Stimulated activated CD4-positive, alpha-beta T cell treated with anti-CD3 and anti-CD28 coated beads, Interleukin-1b, Interleukin-23, amount 100 ng/mL, for 1 hour (primary cell): ENCODE measurements around the gene DDAH2.
A peak's percentile ranks its signal among the peaks of the same experiment; 100 is the strongest.

Experiments used
- DNase-seq, 2 donors: peaks; one replicate each; pipeline ENCODE4 v3.0.0-alpha.2; 2020; ENCODE audit warnings: low read depth in 2 of 2

DDAH2 gene

GRCh38 chr6:31760790-31761189 is 31.7 kb upstream of the DDAH2 start:
- no peak for DNase-seq

GRCh38 chr6:31758281-31758680 is 29.2 kb upstream of the DDAH2 start:
- no peak for DNase-seq

GRCh38 chr6:31752739-31753319 is 23.7 kb upstream of the DDAH2 start:
- no peak for DNase-seq

- no peak for DNase-seq
Observed at GRCh38 chr6:31750411-31751022, 21.4 kb upstream of the DDAH2 start.

GRCh38 chr6:31749301-31750036 is 20.4 kb upstream of the DDAH2 start:
- no peak for DNase-seq

- no peak for DNase-seq
Observed at GRCh38 chr6:31744422-31744821, 15.3 kb upstream of the DDAH2 start.

- DNase-seq = no peak
Observed at GRCh38 chr6:31742894-31743293, 13.8 kb upstream of the DDAH2 start.

GRCh38 chr6:31741815-31742214 is 12.7 kb upstream of the DDAH2 start:
- no peak for DNase-seq

GRCh38 chr6:31740397-31741223 is 11.5 kb upstream of the DDAH2 start:
- no peak for DNase-seq

GRCh38 chr6:31739639-31740396 is 10.7 kb upstream of the DDAH2 start, which contains the start of gene MSH5:
Gene MSH5 (plus strand): TSS chr6:31740005. CDS start chr6:31740467, 462 bp downstream.
- DNase-seq = peak; percentile 87 to 88

- peak in 1 of 2 donors; percentile 22 for DNase-seq
Observed at GRCh38 chr6:31737991-31738979, 9.2 kb upstream of the DDAH2 start.

- DNase-seq = no peak
Observed at GRCh38 chr6:31737315-31737990, 8.4 kb upstream of the DDAH2 start.

GRCh38 chr6:31736768-31737314 is 7.7 kb upstream of the DDAH2 start:
- no peak for DNase-seq

- peak in 1 of 2 donors; percentile 63 for DNase-seq
Observed at GRCh38 chr6:31736021-31736767, 7.1 kb upstream of the DDAH2 start, which contains the start of gene CLIC1. Gene CLIC1 (minus strand): TSS chr6:31736530. CDS start chr6:31736300, 230 bp downstream.

- no peak for DNase-seq
Observed at GRCh38 chr6:31734821-31735406, 5.8 kb upstream of the DDAH2 start.

GRCh38 chr6:31734247-31734820 is 5.2 kb upstream of the DDAH2 start:
- no peak for DNase-seq

GRCh38 chr6:31733734-31734133 is 4.6 kb upstream of the DDAH2 start:
- no peak for DNase-seq

- no peak for DNase-seq
Observed at GRCh38 chr6:31732029-31732428, 2.9 kb upstream of the DDAH2 start.
